ENCODE data around the gene FFAR2.
"Not testable (repeated sequence)": the region's sequence is repeated elsewhere in the genome, so short reads cannot be mapped to it uniquely, and the experiment has no call there.

The FFAR2 gene

GRCh38 chr19:35447606-35448469 is at the start of gene FFAR2:
TSS of gene FFAR2 (plus strand) at chr19:35448257. CDS start at chr19:35449715, 1,458 bp downstream.
- no peak for DNase-seq

GRCh38 chr19:35398570-35398969 is 49.5 kb upstream of the FFAR2 start:
- DNase-seq: no peak

- DNase-seq: no peak
These were observed 48.8 kb upstream of the FFAR2 start for GRCh38 chr19:35399231-35399630.

- no peak for DNase-seq
These were observed 47.9 kb upstream of the FFAR2 start for GRCh38 chr19:35399948-35400772.

GRCh38 chr19:35400773-35401100 is 47.3 kb upstream of the FFAR2 start:
- no peak for DNase-seq

- DNase-seq: not testable (repeated sequence)
These were observed 46.6 kb upstream of the FFAR2 start for GRCh38 chr19:35401416-35401815.

- DNase-seq: no peak
These were observed 44.8 kb upstream of the FFAR2 start for GRCh38 chr19:35403116-35403760.

GRCh38 chr19:35404879-35405622 is 43.0 kb upstream of the FFAR2 start:
- no peak for DNase-seq

GRCh38 chr19:35407619-35408018 is 40.4 kb upstream of the FFAR2 start:
- DNase-seq: no peak

- no peak for DNase-seq
These were observed 39.5 kb upstream of the FFAR2 start for GRCh38 chr19:35408284-35409171.

- no peak for DNase-seq
These were observed 38.9 kb upstream of the FFAR2 start for GRCh38 chr19:35409191-35409590.

GRCh38 chr19:35410487-35410886 is 37.6 kb upstream of the FFAR2 start:
- DNase-seq: no peak

- no peak for DNase-seq
These were observed 33.6 kb upstream of the FFAR2 start for GRCh38 chr19:35414442-35414841.

- DNase-seq: no peak
These were observed 31.7 kb upstream of the FFAR2 start for GRCh38 chr19:35416331-35416730.

GRCh38 chr19:35417278-35417677 is 30.8 kb upstream of the FFAR2 start:
- DNase-seq: no peak

GRCh38 chr19:35417713-35418534 is 30.1 kb upstream of the FFAR2 start:
- no peak for DNase-seq

- DNase-seq: no peak
These were observed 29.0 kb upstream of the FFAR2 start for GRCh38 chr19:35419046-35419445.

GRCh38 chr19:35419805-35420204 is 28.3 kb upstream of the FFAR2 start:
- DNase-seq: no peak

GRCh38 chr19:35421362-35421761 is 26.7 kb upstream of the FFAR2 start:
- no peak for DNase-seq

- not testable (repeated sequence) for DNase-seq
These were observed 24.7 kb upstream of the FFAR2 start for GRCh38 chr19:35423406-35423805.

- DNase-seq: no peak
These were observed 22.4 kb upstream of the FFAR2 start for GRCh38 chr19:35425682-35426081.
